Vagina (tissue), 2 donors: ENCODE results near the gene ERCC8. TPM values are rescaled to one million over a fixed set of nuclear protein-coding genes. Genes with fewer than 3 reads are reported as not detected.

ENCODE experiments used
- DNase-seq, 2 donors: peaks; one replicate each; pipeline ENCODE4 v3.0.0-alpha.2; 2017; ENCODE audit errors: extremely low spot score in 2 of 2
- H3K27ac ChIP-seq: fragments of 200-600 bp; sonication (generic); one replicate; pipeline ENCODE4 v1.5.1; 2019
- H3K27me3 ChIP-seq: fragments of 200-600 bp; sonication (generic); one replicate; pipeline ENCODE4 v1.5.1; 2019
- H3K36me3 ChIP-seq, 2 donors: fragments of 200-600 bp; sonication (generic); one replicate each; pipeline ENCODE4 v1.5.1; 2017 to 2019
- H3K4me1 ChIP-seq: fragments of 200-600 bp; sonication (generic); one replicate; pipeline ENCODE4 v1.5.1; 2019
- H3K4me3 ChIP-seq, 2 donors: fragments of 200-600 bp; sonication (generic); 1 replicate in 1 of 2; 2 replicates in 1 of 2; pipeline ENCODE4 v1.5.1; 2016 to 2019
- H3K9me3 ChIP-seq: fragments of 200-600 bp; sonication (generic); one replicate; pipeline ENCODE4 v1.5.1; 2019
- CTCF ChIP-seq, 3 experiments: fragments of 450-650 bp in 2 of 3; fragments of 200-600 bp in 1 of 3; sonication (generic) in 1 of 3; IDR thresholded peaks; one replicate each; pipeline ENCODE4 v1.5.1; 2017 to 2019; ENCODE audit warnings: antibody characterized with exemption in 3 of 3, mild to moderate bottlenecking in 2 of 3, moderate library complexity in 2 of 3
- POLR2A ChIP-seq, 2 donors: fragments of 450-650 bp; IDR thresholded peaks; one replicate each; pipeline ENCODE4 v1.6.1; 2017; ENCODE audit warnings: antibody characterized with exemption in 2 of 2, mild to moderate bottlenecking in 2 of 2, moderate library complexity in 2 of 2
- POLR2AphosphoS5 ChIP-seq, 2 donors: sonication (generic); formaldehyde crosslinking; IDR thresholded peaks; one replicate each; pipeline ENCODE4 v1.9.0; 2017; ENCODE audit warnings: antibody characterized with exemption in 2 of 2, mild to moderate bottlenecking in 2 of 2, low read depth in 1 of 2; ENCODE audit not compliant: insufficient read depth in 1 of 2
- intact Hi-C: fragments of 100-400 bp; cut with DNase I; formaldehyde crosslinking; loops from one replicate; pipeline ENCODE4 v1.15.1; 2023
- total RNA-seq: library from RNA; depleted of rRNA; stranded (reverse); fragments of >200 nt; gene quantifications from one replicate; pipeline ENCODE4 v1.2.3, GENCODE V29; 2016

ERCC8 gene
- total RNA-seq, 1 donor from 2014 or later: 5.9 TPM

GRCh38 chr5:60927450-60927849 is 17.4 kb downstream of the ERCC8 start:
- Histone ChIP-seq H3K9me3 (no peaks in the 10 kb centered on the region), H3K27me3 (no peaks in the 10 kb centered on the region), H3K4me3 (no peak overlapping the region), H3K27ac (no peak overlapping the region), H3K4me1 (no peaks in the 10 kb centered on the region), H3K36me3 (peaks cover 0 to 19% of the 10 kb centered on the region in 2 donors)
- no peak for TF ChIP-seq CTCF (IDR thresholded peaks at IDR 0.05)
- intact Hi-C loops: no loop called here
- no peak for DNase-seq

- Histone ChIP-seq H3K4me3 (no peak overlapping the region), H3K9me3 (no peaks in the 10 kb centered on the region), H3K4me1 (no peaks in the 10 kb centered on the region), H3K27ac (no peak overlapping the region), H3K36me3 (peaks cover 0 to 7% of the 10 kb centered on the region in 2 donors), H3K27me3 (no peaks in the 10 kb centered on the region)
- TF ChIP-seq CTCF (IDR thresholded peaks at IDR 0.05): no peak
- no peak for TF ChIP-seq POLR2AphosphoS5 (IDR thresholded peaks at IDR 0.05; ENCODE audit: insufficient read depth in 1 of 2, low read depth in 1 of 2)
- no peak for TF ChIP-seq POLR2A (IDR thresholded peaks at IDR 0.05)
- intact Hi-C loops: no loop called here
- DNase-seq: no peak
These were observed 26.4 kb downstream of the ERCC8 start for GRCh38 chr5:60918466-60918865.

- TF ChIP-seq CTCF (IDR thresholded peaks at IDR 0.05): no peak
- no peak for TF ChIP-seq POLR2AphosphoS5 (IDR thresholded peaks at IDR 0.05; ENCODE audit: insufficient read depth in 1 of 2, low read depth in 1 of 2)
- no peak for TF ChIP-seq POLR2A (IDR thresholded peaks at IDR 0.05)
- Histone ChIP-seq H3K27ac (no peak overlapping the region), H3K4me1 (no peaks in the 10 kb centered on the region), H3K27me3 (no peaks in the 10 kb centered on the region), H3K9me3 (no peaks in the 10 kb centered on the region), H3K36me3 (peaks cover 0 to 7% of the 10 kb centered on the region in 2 donors), H3K4me3 (no peak overlapping the region)
- no peak for DNase-seq
- intact Hi-C loops: no loop called here
These were observed 28.2 kb downstream of the ERCC8 start for GRCh38 chr5:60916646-60917045.

GRCh38 chr5:60903356-60903755 is 41.5 kb downstream of the ERCC8 start:
- H3K4me3 ChIP-seq: no peak overlapping the region
- H3K27ac ChIP-seq: no peak overlapping the region
- no peaks in the 10 kb centered on the region for H3K4me1 ChIP-seq
- intact Hi-C loops: no loop called here
- TF ChIP-seq POLR2A (IDR thresholded peaks at IDR 0.05) (no peak), CTCF (IDR thresholded peaks at IDR 0.05) (no peak), POLR2AphosphoS5 (IDR thresholded peaks at IDR 0.05; ENCODE audit: insufficient read depth in 1 of 2, low read depth in 1 of 2) (no peak)
- no peaks in the 10 kb centered on the region for H3K9me3 ChIP-seq
- H3K36me3 ChIP-seq: no peaks in the 10 kb centered on the region
- no peaks in the 10 kb centered on the region for H3K27me3 ChIP-seq
- DNase-seq: no peak

GRCh38 chr5:60896991-60897390 is 47.9 kb downstream of the ERCC8 start:
- Histone ChIP-seq H3K27ac (no peak overlapping the region), H3K4me1 (no peaks in the 10 kb centered on the region), H3K4me3 (no peak overlapping the region), H3K9me3 (no peaks in the 10 kb centered on the region), H3K27me3 (no peaks in the 10 kb centered on the region), H3K36me3 (peaks cover 0 to 17% of the 10 kb centered on the region in 2 donors)
- DNase-seq: no peak
- intact Hi-C loops: no loop called here
- TF ChIP-seq POLR2A (IDR thresholded peaks at IDR 0.05): no peak
- TF ChIP-seq CTCF (IDR thresholded peaks at IDR 0.05): no peak
- TF ChIP-seq POLR2AphosphoS5 (IDR thresholded peaks at IDR 0.05; ENCODE audit: insufficient read depth in 1 of 2, low read depth in 1 of 2): no peak
